ENCODE measurements around the gene MPO. TPM values are rescaled to one million over a fixed set of nuclear protein-coding genes. Genes with fewer than 3 reads are reported as not detected.

The MPO gene
- total RNA-seq, 1 experiment from 2014 or later, result not detected

GRCh38 chr17:58264407-58265103 is 16.2 kb downstream of the MPO start:
- BruUV-seq (replicated peaks), result no TSS peak
- H3K4me2 ChIP-seq (ENCODE audit: low read length), result no peak overlapping the region
- no peak for TF ChIP-seq CBX3 (IDR thresholded peaks at IDR 0.05; ENCODE audit: low read depth)
- TF ChIP-seq POLR2A (IDR thresholded peaks at IDR 0.05; ENCODE audit: borderline replicate concordance, extremely low read depth, insufficient read depth, insufficient read length), result no peak
- no peak for TF ChIP-seq CEBPB (IDR thresholded peaks at IDR 0.05; ENCODE audit: low read depth)
- no peak for TF ChIP-seq YY1 (IDR thresholded peaks at IDR 0.05; ENCODE audit: extremely low read depth, insufficient replicate concordance, low read depth, low read length)
- TF ChIP-seq TCF7L2 (IDR thresholded peaks at IDR 0.05; ENCODE audit: borderline replicate concordance, extremely low read depth, insufficient read depth, insufficient read length), result no peak
- TF ChIP-seq EZH2 (IDR thresholded peaks at IDR 0.05), result no peak
- H4K20me1 ChIP-seq (ENCODE audit: insufficient read depth), result no peaks in the 10 kb centered on the region
- H3K36me3 ChIP-seq (ENCODE audit: control insufficient read depth in 1 of 2, insufficient read depth in 2 of 2, low read length in 2 of 2), result no peaks in the 10 kb centered on the region
- ChIA-PET CTCF (interaction anchor here (0.8 kb wide), 1 partner anchor 15 kb away, joined by 3 read pairs; no protein-coding TSS in a partner anchor), POLR2A (no interaction called here), RAD21 (ENCODE audit: low non-redundant PET in 1 of 2, low total read pairs in 2 of 2, uncharacterized antibody in 2 of 2, unreplicated experiment in 2 of 2) (no interaction called here)
- intact Hi-C loops (cut with micrococcal nuclease), result no loop called here
- DNase-seq (ENCODE audit: low read depth, low spot score), result no peak
- no peak overlapping the region for H2AFZ ChIP-seq (ENCODE audit: low read depth, low read length, poor library complexity, severe bottlenecking)
- no peak for ATAC-seq
- no peaks in the 10 kb centered on the region for H3K79me2 ChIP-seq (ENCODE audit: insufficient read depth, low read length)
- no peaks in the 10 kb centered on the region for H3K4me1 ChIP-seq (ENCODE audit: control insufficient read depth in 1 of 2, insufficient read depth in 2 of 2, low read length in 2 of 2)
- H3K27ac ChIP-seq (ENCODE audit: low read depth, low read length), result no peak overlapping the region
- no peaks in the 10 kb centered on the region for H3K9me3 ChIP-seq (ENCODE audit: control insufficient read depth in 1 of 2, insufficient read depth in 1 of 2, low read depth in 1 of 2, low read length in 2 of 2)
- no peaks in the 10 kb centered on the region for H3K9me2 ChIP-seq (ENCODE audit: insufficient read depth)
- H3K9ac ChIP-seq (ENCODE audit: low read length), result no peak overlapping the region
- H3K27me3 ChIP-seq (ENCODE audit: insufficient read depth, low read length), result peaks cover 57% of the 10 kb centered on the region
- no peak overlapping the region for H3K4me3 ChIP-seq (replicated peaks in 1 of 2; ENCODE audit: low read depth in 1 of 2, low read length in 2 of 2)

- no peaks in the 10 kb centered on the region for H3K79me2 ChIP-seq (ENCODE audit: insufficient read depth, low read length)
- H2AFZ ChIP-seq (ENCODE audit: low read depth, low read length, poor library complexity, severe bottlenecking), result no peak overlapping the region
- no peaks in the 10 kb centered on the region for H3K9me3 ChIP-seq (ENCODE audit: control insufficient read depth in 1 of 2, insufficient read depth in 1 of 2, low read depth in 1 of 2, low read length in 2 of 2)
- no peaks in the 10 kb centered on the region for H3K36me3 ChIP-seq (ENCODE audit: control insufficient read depth in 1 of 2, insufficient read depth in 2 of 2, low read length in 2 of 2)
- no peak overlapping the region for H3K4me2 ChIP-seq (ENCODE audit: low read length)
- no peak overlapping the region for H3K9ac ChIP-seq (ENCODE audit: low read length)
- H3K4me1 ChIP-seq (ENCODE audit: control insufficient read depth in 1 of 2, insufficient read depth in 2 of 2, low read length in 2 of 2), result no peaks in the 10 kb centered on the region
- ChIA-PET POLR2A (interaction anchor here (0.6 kb wide), 1 partner anchor 19 kb away, joined by 3 read pairs; no protein-coding TSS in a partner anchor), RAD21 (ENCODE audit: low non-redundant PET in 1 of 2, low total read pairs in 2 of 2, uncharacterized antibody in 2 of 2, unreplicated experiment in 2 of 2) (no interaction called here), CTCF (interaction anchor here (0.6 to 0.8 kb wide), 2 partner anchors 9 to 14 kb away, joined by 3 read pairs; no protein-coding TSS in a partner anchor)
- ATAC-seq (no peak), DNase-seq (ENCODE audit: low read depth, low spot score) (no peak)
- H4K20me1 ChIP-seq (ENCODE audit: insufficient read depth), result no peaks in the 10 kb centered on the region
- H3K4me3 ChIP-seq (replicated peaks in 1 of 2; ENCODE audit: low read depth in 1 of 2, low read length in 2 of 2), result no peak overlapping the region
- no TSS peak for BruUV-seq (replicated peaks)
- H3K27me3 ChIP-seq (ENCODE audit: insufficient read depth, low read length), result peaks cover 65% of the 10 kb centered on the region
- no peak overlapping the region for H3K27ac ChIP-seq (ENCODE audit: low read depth, low read length)
- intact Hi-C loops (cut with micrococcal nuclease), result no loop called here
- TF ChIP-seq YY1 (IDR thresholded peaks at IDR 0.05; ENCODE audit: extremely low read depth, insufficient replicate concordance, low read depth, low read length), result no peak
- no peak for TF ChIP-seq SP1 (IDR thresholded peaks at IDR 0.05; ENCODE audit: low read depth)
- TF ChIP-seq, protein P1, sequence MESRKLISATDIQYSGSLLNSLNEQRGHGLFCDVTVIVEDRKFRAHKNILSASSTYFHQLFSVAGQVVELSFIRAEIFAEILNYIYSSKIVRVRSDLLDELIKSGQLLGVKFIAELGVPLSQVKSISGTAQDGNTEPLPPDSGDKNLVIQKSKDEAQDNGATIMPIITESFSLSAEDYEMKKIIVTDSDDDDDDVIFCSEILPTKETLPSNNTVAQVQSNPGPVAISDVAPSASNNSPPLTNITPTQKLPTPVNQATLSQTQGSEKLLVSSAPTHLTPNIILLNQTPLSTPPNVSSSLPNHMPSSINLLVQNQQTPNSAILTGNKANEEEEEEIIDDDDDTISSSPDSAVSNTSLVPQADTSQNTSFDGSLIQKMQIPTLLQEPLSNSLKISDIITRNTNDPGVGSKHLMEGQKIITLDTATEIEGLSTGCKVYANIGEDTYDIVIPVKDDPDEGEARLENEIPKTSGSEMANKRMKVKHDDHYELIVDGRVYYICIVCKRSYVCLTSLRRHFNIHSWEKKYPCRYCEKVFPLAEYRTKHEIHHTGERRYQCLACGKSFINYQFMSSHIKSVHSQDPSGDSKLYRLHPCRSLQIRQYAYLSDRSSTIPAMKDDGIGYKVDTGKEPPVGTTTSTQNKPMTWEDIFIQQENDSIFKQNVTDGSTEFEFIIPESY (IDR thresholded peaks at IDR 0.05; ENCODE audit: extremely low read depth, insufficient replicate concordance, low read length), result no peak
- no peak for TF ChIP-seq EGR1 (IDR thresholded peaks at IDR 0.05; ENCODE audit: low read depth)
- no peaks in the 10 kb centered on the region for H3K9me2 ChIP-seq (ENCODE audit: insufficient read depth)
Measured at GRCh38 chr17:58263773-58264172, 17.0 kb downstream of the MPO start.
